ENCODE measurements around the gene SUSD6.

SUSD6 gene

GRCh38 chr14:69648480-69649451 lies 37.4 kb downstream of the SUSD6 start:
- DNase-seq (ENCODE audit: low read depth in 2 of 2), result no peak

GRCh38 chr14:69650948-69651369 lies 39.6 kb downstream of the SUSD6 start:
- no peak for DNase-seq (ENCODE audit: low read depth in 2 of 2)

GRCh38 chr14:69651664-69652063 lies 40.3 kb downstream of the SUSD6 start:
- no peak for DNase-seq (ENCODE audit: low read depth in 2 of 2)

GRCh38 chr14:69652942-69653684 lies 41.7 kb downstream of the SUSD6 start:
- no peak for DNase-seq (ENCODE audit: low read depth in 2 of 2)

- no peak for DNase-seq (ENCODE audit: low read depth in 2 of 2)
Measured at GRCh38 chr14:69654116-69654515, 42.7 kb downstream of the SUSD6 start.

- DNase-seq (ENCODE audit: low read depth in 2 of 2), result no peak
Measured at GRCh38 chr14:69657950-69658355, 46.6 kb downstream of the SUSD6 start.

GRCh38 chr14:69658664-69659261 lies 47.4 kb downstream of the SUSD6 start:
- DNase-seq (ENCODE audit: low read depth in 2 of 2), result no peak

GRCh38 chr14:69660344-69661193 lies 49.2 kb downstream of the SUSD6 start:
- DNase-seq (ENCODE audit: low read depth in 2 of 2), result no peak

GRCh38 chr14:69661194-69661537 lies 49.8 kb downstream of the SUSD6 start:
- no peak for DNase-seq (ENCODE audit: low read depth in 2 of 2)

GRCh38 chr14:69662636-69663299 lies 51.4 kb downstream of the SUSD6 start:
- DNase-seq (ENCODE audit: low read depth in 2 of 2), result no peak

GRCh38 chr14:69663300-69663643 lies 51.9 kb downstream of the SUSD6 start:
- DNase-seq (ENCODE audit: low read depth in 2 of 2), result no peak

GRCh38 chr14:69664265-69664664 lies 52.9 kb downstream of the SUSD6 start:
- DNase-seq (ENCODE audit: low read depth in 2 of 2), result no peak

- DNase-seq (ENCODE audit: low read depth in 2 of 2), result no peak
Measured at GRCh38 chr14:69664865-69665526, 53.6 kb downstream of the SUSD6 start.

GRCh38 chr14:69665631-69666030 lies 54.2 kb downstream of the SUSD6 start:
- DNase-seq (ENCODE audit: low read depth in 2 of 2), result no peak

- no peak for DNase-seq (ENCODE audit: low read depth in 2 of 2)
Measured at GRCh38 chr14:69666112-69666511, 54.7 kb downstream of the SUSD6 start.

- no peak for DNase-seq (ENCODE audit: low read depth in 2 of 2)
Measured at GRCh38 chr14:69666690-69667211, 55.4 kb downstream of the SUSD6 start.

- no peak for DNase-seq (ENCODE audit: low read depth in 2 of 2)
Measured at GRCh38 chr14:69667938-69668335, 56.5 kb downstream of the SUSD6 start.

GRCh38 chr14:69669375-69669774 lies 58.0 kb downstream of the SUSD6 start:
- no peak for DNase-seq (ENCODE audit: low read depth in 2 of 2)

- DNase-seq (ENCODE audit: low read depth in 2 of 2), result no peak
Measured at GRCh38 chr14:69670093-69670492, 58.7 kb downstream of the SUSD6 start.

GRCh38 chr14:69671365-69672030 lies 60.1 kb downstream of the SUSD6 start:
- DNase-seq (ENCODE audit: low read depth in 2 of 2), result no peak
